OCI-LY7 (cell line): ENCODE measurements around the gene CEP89.

Experiments
- EZH2phosphoT487 ChIP-seq: fragments of 200-600 bp; sonication (generic); IDR thresholded peaks from 2 replicates; pipeline ENCODE4 v1.6.1; 2018; ENCODE audit warnings: low read depth, borderline replicate concordance, mild to moderate bottlenecking, mixed run types, antibody characterized with exemption, low read length, moderate library complexity, mixed read lengths
- TF ChIP-seq, protein P1 (sequence below): fragments of 200-600 bp; sonication (generic); conservative IDR thresholded peaks from 2 replicates; pipeline ENCODE4 v1.5.1; 2014; ENCODE audit warnings: mild to moderate bottlenecking, antibody characterized with exemption, low read length, moderate library complexity, mixed read lengths

- TF ChIP-seq, protein P1, sequence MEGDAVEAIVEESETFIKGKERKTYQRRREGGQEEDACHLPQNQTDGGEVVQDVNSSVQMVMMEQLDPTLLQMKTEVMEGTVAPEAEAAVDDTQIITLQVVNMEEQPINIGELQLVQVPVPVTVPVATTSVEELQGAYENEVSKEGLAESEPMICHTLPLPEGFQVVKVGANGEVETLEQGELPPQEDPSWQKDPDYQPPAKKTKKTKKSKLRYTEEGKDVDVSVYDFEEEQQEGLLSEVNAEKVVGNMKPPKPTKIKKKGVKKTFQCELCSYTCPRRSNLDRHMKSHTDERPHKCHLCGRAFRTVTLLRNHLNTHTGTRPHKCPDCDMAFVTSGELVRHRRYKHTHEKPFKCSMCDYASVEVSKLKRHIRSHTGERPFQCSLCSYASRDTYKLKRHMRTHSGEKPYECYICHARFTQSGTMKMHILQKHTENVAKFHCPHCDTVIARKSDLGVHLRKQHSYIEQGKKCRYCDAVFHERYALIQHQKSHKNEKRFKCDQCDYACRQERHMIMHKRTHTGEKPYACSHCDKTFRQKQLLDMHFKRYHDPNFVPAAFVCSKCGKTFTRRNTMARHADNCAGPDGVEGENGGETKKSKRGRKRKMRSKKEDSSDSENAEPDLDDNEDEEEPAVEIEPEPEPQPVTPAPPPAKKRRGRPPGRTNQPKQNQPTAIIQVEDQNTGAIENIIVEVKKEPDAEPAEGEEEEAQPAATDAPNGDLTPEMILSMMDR: no peak
- no peak for TF ChIP-seq EZH2phosphoT487
Observed at GRCh38 chr19:32966750-32967149, 5.0 kb downstream of the CEP89 start.
